ENCODE measurements around the gene FAM83E.
"Not testable (repeated sequence)": the region's sequence is repeated elsewhere in the genome, so short reads cannot be mapped to it uniquely, and the experiment has no call there.

The FAM83E gene

DNA sequence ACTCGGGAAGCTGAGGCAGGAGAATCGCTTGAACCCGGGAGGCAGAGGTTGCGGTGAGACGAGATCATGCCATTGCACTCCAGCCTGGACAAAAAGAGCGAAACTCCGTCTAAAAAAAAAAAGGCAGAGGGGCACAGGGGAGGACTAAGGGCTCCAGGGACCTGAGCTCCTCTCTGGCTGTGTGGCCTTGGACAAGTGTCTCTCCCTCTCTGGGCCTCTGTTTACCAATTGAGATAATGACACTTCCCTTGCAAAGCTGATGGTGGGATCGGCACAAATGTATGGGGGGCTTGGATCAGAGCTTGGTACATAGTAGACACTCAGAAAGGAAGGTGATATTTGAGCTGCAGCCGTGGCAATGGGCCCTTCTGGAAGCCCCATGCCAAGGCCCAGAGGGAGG is 19.7 kb downstream of the FAM83E start:
- Histone ChIP-seq H3K4me3 (ENCODE audit: low read length in 2 of 2) (no peak overlapping the region), H3K36me3 (ENCODE audit: control insufficient read depth in 2 of 2, insufficient read depth in 2 of 2, low read length in 2 of 2) (no peaks in the 10 kb centered on the region), H3K4me1 (ENCODE audit: control insufficient read depth, insufficient read depth, low read length) (no peaks in the 10 kb centered on the region), H3K9me3 (ENCODE audit: control insufficient read depth in 2 of 2, low read length in 2 of 2) (no peaks in the 10 kb centered on the region), H3K27ac (ENCODE audit: low read length) (no peak overlapping the region), H3K27me3 (ENCODE audit: control insufficient read depth in 1 of 2, insufficient read depth in 2 of 2, low read length in 2 of 2) (no peaks in the 10 kb centered on the region), H3K9ac (ENCODE audit: low read length in 2 of 2) (no peak overlapping the region)

DNA sequence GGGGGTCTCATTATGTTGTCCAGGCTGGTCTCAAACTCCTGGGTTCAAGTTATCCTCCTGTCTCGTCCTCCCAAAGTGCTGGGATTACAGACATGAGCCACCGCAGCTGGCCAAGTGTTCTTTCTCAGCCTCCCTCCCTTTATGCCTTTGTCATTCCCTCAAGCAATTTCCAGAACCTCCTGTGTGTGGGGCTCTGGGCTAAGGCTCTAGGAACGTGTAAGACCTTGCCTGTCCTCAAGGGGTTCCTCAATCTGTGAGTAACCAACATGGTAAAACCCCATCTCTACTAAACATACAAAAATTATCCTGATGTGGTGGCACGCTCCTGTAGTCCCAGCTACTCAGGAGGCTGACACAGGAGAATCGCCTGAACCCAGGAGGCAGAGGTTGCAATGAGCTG is 23.9 kb downstream of the FAM83E start:
- H3K9me3 ChIP-seq (ENCODE audit: control insufficient read depth in 2 of 2, low read length in 2 of 2), result no peaks in the 10 kb centered on the region
- peaks cover 8% of the 10 kb centered on the region for H3K4me1 ChIP-seq (ENCODE audit: control insufficient read depth, insufficient read depth, low read length)
- H3K36me3 ChIP-seq (ENCODE audit: control insufficient read depth in 2 of 2, insufficient read depth in 2 of 2, low read length in 2 of 2), result no peaks in the 10 kb centered on the region
- peaks cover 0 to 4% of the 10 kb centered on the region in 2 donors for H3K27me3 ChIP-seq (ENCODE audit: control insufficient read depth in 1 of 2, insufficient read depth in 2 of 2, low read length in 2 of 2)
- no peak overlapping the region for H3K4me3 ChIP-seq (ENCODE audit: low read length in 2 of 2)
- no peak overlapping the region for H3K27ac ChIP-seq (ENCODE audit: low read length)
- no peak overlapping the region for H3K9ac ChIP-seq (ENCODE audit: low read length in 2 of 2)

DNA sequence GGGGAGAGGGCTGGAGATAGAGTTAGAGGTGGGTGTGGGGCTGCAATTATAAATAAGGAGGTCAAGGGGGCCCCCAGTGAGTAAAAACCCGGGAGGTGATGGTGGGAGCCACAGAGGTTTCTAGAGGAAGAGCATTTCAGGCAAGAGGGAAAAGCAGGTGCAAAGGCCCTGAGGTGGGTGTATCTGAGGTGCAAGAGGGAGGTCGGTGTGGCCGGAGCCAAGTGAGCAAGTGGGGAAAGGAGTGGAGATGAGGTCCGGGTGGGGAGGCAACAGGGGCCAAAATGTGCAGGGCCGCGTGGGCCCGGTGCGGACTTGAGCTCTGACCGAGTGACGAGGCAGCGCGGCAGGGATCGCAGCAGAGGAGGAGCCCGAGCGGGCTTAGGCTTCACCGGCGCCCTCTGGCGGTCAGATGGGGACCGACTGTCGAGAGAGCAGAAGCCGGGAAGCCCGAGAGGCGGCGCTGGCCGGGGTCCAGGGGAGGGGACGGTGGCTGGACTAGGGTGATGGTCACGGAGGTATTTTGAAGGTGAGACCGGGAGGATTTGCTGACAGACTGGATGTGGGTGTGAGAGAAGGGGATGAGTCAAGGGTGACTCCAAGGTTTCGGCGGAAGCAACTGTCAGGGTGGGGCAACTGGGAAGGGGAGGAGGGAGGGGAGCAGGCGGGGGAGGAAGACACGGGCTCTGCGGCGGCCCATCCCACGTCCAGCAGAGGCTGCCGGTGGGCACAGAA is 26.0 kb downstream of the FAM83E start:
- no peak overlapping the region for H3K27ac ChIP-seq (ENCODE audit: low read length)
- peak overlapping the region in 1 of 2 donors; percentile 33 for H3K9ac ChIP-seq (ENCODE audit: low read length in 2 of 2)
- peak overlapping the region; percentile 55 to 74 for H3K4me3 ChIP-seq (ENCODE audit: low read length in 2 of 2)
- H3K9me3 ChIP-seq (ENCODE audit: control insufficient read depth in 2 of 2, low read length in 2 of 2), result no peaks in the 10 kb centered on the region
- H3K36me3 ChIP-seq (ENCODE audit: control insufficient read depth in 2 of 2, insufficient read depth in 2 of 2, low read length in 2 of 2), result no peaks in the 10 kb centered on the region
- H3K27me3 ChIP-seq (ENCODE audit: control insufficient read depth in 1 of 2, insufficient read depth in 2 of 2, low read length in 2 of 2), result peaks cover 0 to 4% of the 10 kb centered on the region in 2 donors
- peaks cover 11% of the 10 kb centered on the region for H3K4me1 ChIP-seq (ENCODE audit: control insufficient read depth, insufficient read depth, low read length)

DNA sequence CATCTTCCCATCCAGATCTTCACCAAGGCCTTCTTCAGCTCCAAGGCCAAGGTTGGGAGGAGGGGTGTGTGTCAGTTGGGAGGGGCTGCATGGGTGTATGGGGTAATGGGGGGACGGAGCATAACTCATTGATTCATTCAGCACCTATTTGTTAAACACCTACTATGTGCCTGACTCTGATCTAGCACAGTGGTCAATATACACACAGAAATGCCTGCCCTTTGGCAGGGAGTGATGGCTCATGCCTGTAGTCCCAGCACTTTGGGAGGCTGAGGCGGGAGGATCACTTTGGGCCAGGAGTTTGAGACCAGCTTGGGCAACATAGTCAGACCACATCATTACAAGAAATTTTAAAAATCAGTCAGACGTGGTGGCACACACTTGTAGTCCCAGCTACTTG is 27.5 kb downstream of the FAM83E start:
- Histone ChIP-seq H3K4me3 (ENCODE audit: low read length in 2 of 2) (no peak overlapping the region), H3K9me3 (ENCODE audit: control insufficient read depth in 2 of 2, low read length in 2 of 2) (no peaks in the 10 kb centered on the region), H3K36me3 (ENCODE audit: control insufficient read depth in 2 of 2, insufficient read depth in 2 of 2, low read length in 2 of 2) (no peaks in the 10 kb centered on the region), H3K27me3 (ENCODE audit: control insufficient read depth in 1 of 2, insufficient read depth in 2 of 2, low read length in 2 of 2) (peaks cover 0 to 4% of the 10 kb centered on the region in 2 donors), H3K9ac (ENCODE audit: low read length in 2 of 2) (no peak overlapping the region), H3K4me1 (ENCODE audit: control insufficient read depth, insufficient read depth, low read length) (peaks cover 11% of the 10 kb centered on the region), H3K27ac (ENCODE audit: low read length) (no peak overlapping the region)

DNA sequence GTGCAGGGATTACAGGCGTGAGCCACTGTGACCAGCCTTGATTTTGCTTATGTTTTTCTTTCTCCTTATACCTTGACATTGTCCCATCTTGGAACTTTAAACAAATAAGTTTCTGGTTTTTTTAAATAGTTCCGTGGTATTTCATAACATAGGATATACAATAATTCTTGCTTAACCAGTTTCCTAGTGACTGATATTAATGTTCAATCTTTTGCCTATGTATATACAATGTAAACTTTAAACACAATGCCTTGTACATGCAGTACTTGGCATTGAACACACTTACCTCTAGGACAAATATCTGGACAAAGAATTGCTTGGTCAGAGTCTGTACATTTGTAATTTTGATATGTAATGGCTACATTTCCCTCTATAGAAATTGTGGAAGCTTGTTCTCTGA is 32.7 kb downstream of the FAM83E start:
- peaks cover 4% of the 10 kb centered on the region for H3K4me1 ChIP-seq (ENCODE audit: control insufficient read depth, insufficient read depth, low read length)
- no peaks in the 10 kb centered on the region for H3K36me3 ChIP-seq (ENCODE audit: control insufficient read depth in 2 of 2, insufficient read depth in 2 of 2, low read length in 2 of 2)
- H3K27ac ChIP-seq (ENCODE audit: low read length), result no peak overlapping the region
- no peak overlapping the region for H3K4me3 ChIP-seq (ENCODE audit: low read length in 2 of 2)
- H3K9me3 ChIP-seq (ENCODE audit: control insufficient read depth in 2 of 2, low read length in 2 of 2), result no peaks in the 10 kb centered on the region
- H3K27me3 ChIP-seq (ENCODE audit: control insufficient read depth in 1 of 2, insufficient read depth in 2 of 2, low read length in 2 of 2), result peaks cover 0 to 4% of the 10 kb centered on the region in 2 donors
- no peak overlapping the region for H3K9ac ChIP-seq (ENCODE audit: low read length in 2 of 2)

DNA sequence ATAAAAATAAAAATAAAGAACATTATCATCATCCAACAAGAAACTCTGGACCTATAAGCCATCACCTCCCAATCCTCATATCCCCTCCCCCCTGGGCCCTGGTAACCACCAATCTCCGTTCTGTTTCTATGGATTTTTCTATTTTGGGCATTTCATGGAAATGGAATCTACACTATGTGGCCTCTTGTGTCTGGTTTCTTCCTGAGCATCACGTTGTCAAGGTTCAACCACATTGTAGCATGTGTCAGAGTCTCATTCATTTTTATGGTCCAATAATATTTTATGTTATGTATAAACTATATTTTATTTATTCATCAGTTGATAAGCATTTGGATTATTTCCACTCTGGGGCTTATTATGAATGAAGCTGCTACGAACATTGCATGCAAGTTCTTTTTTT is 36.0 kb downstream of the FAM83E start:
- no peak overlapping the region for H3K4me3 ChIP-seq (ENCODE audit: low read length in 2 of 2)

DNA sequence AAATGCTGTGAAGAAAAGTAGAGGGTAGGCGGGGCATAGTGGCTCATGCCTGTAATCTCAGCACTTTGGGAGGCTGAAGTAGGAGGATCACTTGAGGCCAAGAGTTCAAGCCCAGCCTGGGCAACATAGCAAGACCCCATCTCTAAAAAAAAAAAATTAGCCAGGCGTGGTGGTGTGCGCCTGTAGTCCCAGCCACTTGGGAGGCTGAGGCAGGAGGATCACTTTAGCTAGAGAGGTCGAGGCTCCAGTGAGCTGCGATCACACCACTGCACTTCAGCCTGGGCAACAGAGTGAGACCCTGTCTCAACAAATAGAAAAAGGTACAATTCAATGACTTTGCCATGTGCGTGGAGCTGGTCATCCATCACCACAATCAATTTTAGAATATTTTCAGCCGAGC is 37.0 kb downstream of the FAM83E start:
- not testable (repeated sequence) for H3K4me1 ChIP-seq (ENCODE audit: control insufficient read depth, insufficient read depth, low read length); H3K36me3 ChIP-seq (ENCODE audit: control insufficient read depth in 2 of 2, insufficient read depth in 2 of 2, low read length in 2 of 2); H3K4me3 ChIP-seq (ENCODE audit: low read length in 2 of 2); H3K27me3 ChIP-seq (ENCODE audit: control insufficient read depth in 1 of 2, insufficient read depth in 2 of 2, low read length in 2 of 2); H3K27ac ChIP-seq (ENCODE audit: low read length); H3K9me3 ChIP-seq (ENCODE audit: control insufficient read depth in 2 of 2, low read length in 2 of 2); H3K9ac ChIP-seq (ENCODE audit: low read length in 2 of 2)

More for the DNA sequence above, 36.0 kb downstream of the FAM83E start:
- Histone ChIP-seq H3K4me1 (ENCODE audit: control insufficient read depth, insufficient read depth, low read length) (peaks cover 5% of the 10 kb centered on the region), H3K9me3 (ENCODE audit: control insufficient read depth in 2 of 2, low read length in 2 of 2) (no peaks in the 10 kb centered on the region), H3K9ac (ENCODE audit: low read length in 2 of 2) (no peak overlapping the region), H3K27ac (ENCODE audit: low read length) (no peak overlapping the region), H3K36me3 (ENCODE audit: control insufficient read depth in 2 of 2, insufficient read depth in 2 of 2, low read length in 2 of 2) (no peaks in the 10 kb centered on the region), H3K27me3 (ENCODE audit: control insufficient read depth in 1 of 2, insufficient read depth in 2 of 2, low read length in 2 of 2) (no peaks in the 10 kb centered on the region)

DNA sequence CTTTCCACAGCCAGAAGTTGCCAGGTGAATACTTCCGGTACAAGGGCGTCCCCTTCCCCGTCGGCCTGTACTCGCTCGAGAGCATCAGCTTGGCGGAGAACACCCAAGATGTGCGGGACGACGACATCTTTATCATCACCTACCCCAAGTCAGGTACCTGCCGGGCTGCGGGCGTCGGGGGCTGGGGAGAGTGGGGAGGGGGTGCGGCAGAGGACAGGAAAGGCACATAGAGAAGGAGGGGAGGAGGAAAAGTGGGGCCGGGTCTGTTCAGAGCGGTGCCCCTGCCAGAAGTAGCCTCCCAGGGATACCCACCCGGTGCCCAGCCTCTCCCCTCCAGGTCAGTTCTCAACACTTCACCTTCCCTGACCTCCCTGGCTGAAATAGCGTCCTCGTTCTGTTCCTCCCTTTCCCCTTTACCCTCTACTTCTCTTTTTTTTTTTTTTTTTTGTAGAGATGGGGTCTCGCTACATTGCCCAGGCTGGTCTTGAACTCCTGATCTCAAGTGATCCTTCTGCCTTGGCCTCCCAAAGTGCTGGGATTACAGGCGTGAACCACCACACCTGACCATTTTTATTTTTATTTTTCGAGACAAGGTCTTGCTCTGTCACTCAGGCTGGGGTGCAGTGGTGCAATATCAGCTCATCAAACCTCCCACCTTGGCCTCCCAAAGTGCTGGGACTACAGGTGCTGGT is 38.8 kb downstream of the FAM83E start:
- Histone ChIP-seq H3K36me3 (ENCODE audit: control insufficient read depth in 2 of 2, insufficient read depth in 2 of 2, low read length in 2 of 2) (no peaks in the 10 kb centered on the region), H3K9me3 (ENCODE audit: control insufficient read depth in 2 of 2, low read length in 2 of 2) (no peaks in the 10 kb centered on the region), H3K27me3 (ENCODE audit: control insufficient read depth in 1 of 2, insufficient read depth in 2 of 2, low read length in 2 of 2) (no peaks in the 10 kb centered on the region), H3K4me1 (ENCODE audit: control insufficient read depth, insufficient read depth, low read length) (peaks cover 5% of the 10 kb centered on the region), H3K27ac (ENCODE audit: low read length) (no peak overlapping the region), H3K4me3 (ENCODE audit: low read length in 2 of 2) (no peak overlapping the region), H3K9ac (ENCODE audit: low read length in 2 of 2) (no peak overlapping the region)

DNA sequence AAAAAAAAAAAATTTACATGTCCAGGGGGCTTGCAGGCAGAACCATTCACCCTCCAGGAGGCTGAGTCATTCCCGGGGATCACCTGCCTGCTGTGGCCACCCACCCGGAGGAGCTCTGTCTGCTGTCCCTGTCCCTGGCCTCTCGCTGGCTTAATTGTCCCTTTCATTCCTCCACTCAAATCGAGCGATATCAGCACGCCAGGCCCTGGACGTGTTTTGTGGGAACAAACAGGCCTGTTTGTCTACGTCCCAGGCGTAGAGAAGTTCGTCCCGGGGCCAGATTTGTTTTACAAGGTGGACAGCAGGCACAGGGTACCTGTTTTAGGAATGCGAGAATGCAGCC is 41.7 kb downstream of the FAM83E start:
- no peaks in the 10 kb centered on the region for H3K9me3 ChIP-seq (ENCODE audit: control insufficient read depth in 2 of 2, low read length in 2 of 2)
- no peak overlapping the region for H3K9ac ChIP-seq (ENCODE audit: low read length in 2 of 2)
- H3K36me3 ChIP-seq (ENCODE audit: control insufficient read depth in 2 of 2, insufficient read depth in 2 of 2, low read length in 2 of 2), result no peaks in the 10 kb centered on the region
- no peaks in the 10 kb centered on the region for H3K27me3 ChIP-seq (ENCODE audit: control insufficient read depth in 1 of 2, insufficient read depth in 2 of 2, low read length in 2 of 2)
- H3K27ac ChIP-seq (ENCODE audit: low read length), result no peak overlapping the region
- H3K4me3 ChIP-seq (ENCODE audit: low read length in 2 of 2), result no peak overlapping the region
- peaks cover 11% of the 10 kb centered on the region for H3K4me1 ChIP-seq (ENCODE audit: control insufficient read depth, insufficient read depth, low read length)

DNA sequence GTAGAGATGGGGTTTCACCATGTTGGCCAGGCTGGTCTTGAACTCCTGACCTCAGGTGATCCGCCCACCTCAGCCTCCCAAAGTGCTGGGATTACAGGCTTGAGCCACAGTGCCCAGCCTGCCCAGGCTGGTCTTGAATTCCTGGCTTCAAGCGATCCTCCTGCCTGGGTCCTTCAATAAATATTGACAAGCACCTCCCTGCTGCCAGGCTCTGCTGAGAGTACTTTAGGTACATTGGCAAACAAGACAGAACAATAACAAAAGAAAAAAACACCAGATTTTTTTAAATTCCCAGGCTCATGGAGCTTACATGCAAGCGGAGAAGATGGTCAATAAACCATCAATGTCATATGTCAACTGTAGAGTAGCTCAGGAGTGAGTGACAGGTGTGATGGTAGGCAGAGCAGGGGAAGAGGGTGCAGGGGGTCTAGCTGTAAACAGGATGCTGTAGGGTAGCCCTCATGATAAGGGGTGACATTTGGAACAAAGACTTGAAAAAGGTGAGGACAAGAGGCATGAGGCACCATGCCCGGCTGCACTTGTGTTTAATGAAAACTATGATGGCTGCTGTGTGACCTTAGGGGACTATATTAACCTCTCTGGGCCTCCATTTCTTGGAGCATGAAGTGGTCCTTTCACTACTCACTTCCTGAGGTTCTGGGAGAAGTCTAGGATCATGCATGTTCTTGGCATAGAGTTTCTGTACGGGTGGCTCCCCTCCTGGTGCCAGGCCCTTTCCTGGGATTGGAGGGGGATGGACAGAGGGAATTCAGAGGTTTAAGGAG is 43.3 kb downstream of the FAM83E start:
- no peak overlapping the region for H3K9ac ChIP-seq (ENCODE audit: low read length in 2 of 2)
- H3K27me3 ChIP-seq (ENCODE audit: control insufficient read depth in 1 of 2, insufficient read depth in 2 of 2, low read length in 2 of 2), result no peaks in the 10 kb centered on the region
- H3K36me3 ChIP-seq (ENCODE audit: control insufficient read depth in 2 of 2, insufficient read depth in 2 of 2, low read length in 2 of 2), result no peaks in the 10 kb centered on the region
- H3K4me1 ChIP-seq (ENCODE audit: control insufficient read depth, insufficient read depth, low read length), result peaks cover 17% of the 10 kb centered on the region
- H3K4me3 ChIP-seq (ENCODE audit: low read length in 2 of 2), result no peak overlapping the region
- H3K27ac ChIP-seq (ENCODE audit: low read length), result no peak overlapping the region
- H3K9me3 ChIP-seq (ENCODE audit: control insufficient read depth in 2 of 2, low read length in 2 of 2), result no peaks in the 10 kb centered on the region
